Kidney (tissue), 14 donors: ENCODE data around the gene ST3GAL3. TPM values are rescaled to one million over a fixed set of nuclear protein-coding genes. Genes with fewer than 3 reads are reported as not detected.

Experiments used
- DNase-seq, 5 donors: peaks; one replicate each; pipeline ENCODE4 v3.0.0-alpha.2; 2013 to 2020
- FAIRE-seq: peaks from 2 replicates; lab custom pipeline; 2012; peaks lifted over from hg19 to GRCh38; lab: Jason Lieb, UNC
- H3K27ac ChIP-seq, 2 donors: one replicate each; pipeline ENCODE4 v1.7.0; 2013; ENCODE audit warnings: low read depth in 2 of 2, low read length in 2 of 2, inconsistent platforms in 1 of 2
- H3K27me3 ChIP-seq: one replicate; pipeline ENCODE4 v1.7.1; 2013; ENCODE audit warnings: low read length, inconsistent platforms; ENCODE audit not compliant: control insufficient read depth, insufficient read depth
- H3K36me3 ChIP-seq, 3 donors: one replicate each; pipeline versions ENCODE4 v1.7.0 to v1.7.1; 2013; ENCODE audit warnings: low read length in 3 of 3, control low read depth in 1 of 3, inconsistent platforms in 1 of 3; ENCODE audit not compliant: insufficient read depth in 3 of 3, control insufficient read depth in 2 of 3
- H3K4me1 ChIP-seq, 3 donors: one replicate each; pipeline versions ENCODE4 v1.7.0 to v1.7.1; 2013; ENCODE audit warnings: low read length in 3 of 3, inconsistent platforms in 1 of 3, low read depth in 1 of 3; ENCODE audit not compliant: control insufficient read depth in 2 of 3, insufficient read depth in 2 of 3
- H3K4me3 ChIP-seq, 3 donors: one replicate each; pipeline versions ENCODE4 v1.7.0 to v1.8.1; 2013; ENCODE audit warnings: low read length in 3 of 3, control low read depth in 1 of 3, inconsistent platforms in 1 of 3
- H3K9ac ChIP-seq, 3 donors: one replicate each; pipeline versions ENCODE4 v1.7.0 to v1.7.1; 2013; ENCODE audit warnings: low read length in 3 of 3, control low read depth in 1 of 3, inconsistent platforms in 1 of 3
- H3K9me3 ChIP-seq, 3 donors: one replicate each; pipeline versions ENCODE4 v1.7.0 to v1.7.1; 2013; ENCODE audit warnings: low read length in 3 of 3, control low read depth in 1 of 3, inconsistent platforms in 1 of 3; ENCODE audit not compliant: control insufficient read depth in 2 of 3, insufficient read depth in 1 of 3
- intact Hi-C: fragments of 100-400 bp; cut with DNase I; formaldehyde crosslinking; loops from one replicate; pipeline ENCODE4 v1.11.1; 2022
- polyA plus RNA-seq: library from polyadenylated mRNA; stranded (reverse); fragments of 350-450 nt; fragmentation: Illumina TruSeq; extraction: RNeasy Lipid Tissue Mini Kit (QIAGEN cat#74804); gene quantifications from one replicate; pipeline ENCODE4 v1.2.3, GENCODE V29; 2014; ENCODE audit warnings: low read depth, low replicate concordance; ENCODE audit not compliant: insufficient read depth
- total RNA-seq: library from RNA; stranded (reverse); fragmentation: NEBNext Ultra II Directional; extraction: Animal tissue kit (Norgen Biotek cat#: 25700); gene quantifications from one replicate; pipeline ENCODE4 v1.2.1, GENCODE V29; 2021
- TF ChIP-seq, protein P1 (sequence below): IDR thresholded peaks from 3 replicates; pipeline ENCODE4 v1.5.1; 2012; ENCODE audit warnings: mild to moderate bottlenecking, moderate library complexity, borderline replicate concordance; ENCODE audit not compliant: insufficient read depth; ENCODE audit errors: extremely low read depth
- donor health status: control.
- donor health status: control.
- donor health status: control.
- donor health status: control.
- donor health status: control.
- donor health status: DM: yes; HTN: yes; CAD: no.
- donor health status: Normal renal cell carcinoma (clear cell type).

Gene ST3GAL3
- total and polyA plus RNA-seq, 2 donors from 2014 or later: 15.3 to 21.3 TPM

DNA sequence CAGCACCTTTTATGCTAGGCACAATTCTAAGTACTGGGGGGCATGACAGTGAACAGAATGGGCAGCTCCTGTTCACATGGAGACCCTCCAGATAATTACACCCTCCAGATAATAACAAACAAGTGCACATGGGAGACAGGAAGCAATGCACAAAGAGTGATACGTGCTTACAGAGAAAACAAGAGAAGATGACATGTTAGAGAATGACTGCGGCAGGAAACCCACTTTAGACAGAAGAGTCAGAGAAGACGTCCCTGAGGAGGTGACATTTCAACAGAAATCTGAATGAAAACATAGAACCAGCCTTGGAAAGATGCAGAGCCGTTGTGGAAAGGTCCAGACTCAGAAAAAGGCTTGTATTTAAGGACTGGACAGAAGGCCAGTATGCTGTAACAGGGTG lies 171.5 kb downstream of the ST3GAL3 start:
- no peak for FAIRE-seq
- Histone ChIP-seq H3K27ac (no peak overlapping the region), H3K36me3 (no peaks in the 10 kb centered on the region), H3K4me1 (no peaks in the 10 kb centered on the region), H3K9ac (no peak overlapping the region), H3K9me3 (no peaks in the 10 kb centered on the region), H3K27me3 (no peaks in the 10 kb centered on the region), H3K4me3 (no peak overlapping the region)
- DNase-seq: no peak
- intact Hi-C loops: no loop called here
- TF ChIP-seq, protein P1, sequence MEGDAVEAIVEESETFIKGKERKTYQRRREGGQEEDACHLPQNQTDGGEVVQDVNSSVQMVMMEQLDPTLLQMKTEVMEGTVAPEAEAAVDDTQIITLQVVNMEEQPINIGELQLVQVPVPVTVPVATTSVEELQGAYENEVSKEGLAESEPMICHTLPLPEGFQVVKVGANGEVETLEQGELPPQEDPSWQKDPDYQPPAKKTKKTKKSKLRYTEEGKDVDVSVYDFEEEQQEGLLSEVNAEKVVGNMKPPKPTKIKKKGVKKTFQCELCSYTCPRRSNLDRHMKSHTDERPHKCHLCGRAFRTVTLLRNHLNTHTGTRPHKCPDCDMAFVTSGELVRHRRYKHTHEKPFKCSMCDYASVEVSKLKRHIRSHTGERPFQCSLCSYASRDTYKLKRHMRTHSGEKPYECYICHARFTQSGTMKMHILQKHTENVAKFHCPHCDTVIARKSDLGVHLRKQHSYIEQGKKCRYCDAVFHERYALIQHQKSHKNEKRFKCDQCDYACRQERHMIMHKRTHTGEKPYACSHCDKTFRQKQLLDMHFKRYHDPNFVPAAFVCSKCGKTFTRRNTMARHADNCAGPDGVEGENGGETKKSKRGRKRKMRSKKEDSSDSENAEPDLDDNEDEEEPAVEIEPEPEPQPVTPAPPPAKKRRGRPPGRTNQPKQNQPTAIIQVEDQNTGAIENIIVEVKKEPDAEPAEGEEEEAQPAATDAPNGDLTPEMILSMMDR: no peak

DNA sequence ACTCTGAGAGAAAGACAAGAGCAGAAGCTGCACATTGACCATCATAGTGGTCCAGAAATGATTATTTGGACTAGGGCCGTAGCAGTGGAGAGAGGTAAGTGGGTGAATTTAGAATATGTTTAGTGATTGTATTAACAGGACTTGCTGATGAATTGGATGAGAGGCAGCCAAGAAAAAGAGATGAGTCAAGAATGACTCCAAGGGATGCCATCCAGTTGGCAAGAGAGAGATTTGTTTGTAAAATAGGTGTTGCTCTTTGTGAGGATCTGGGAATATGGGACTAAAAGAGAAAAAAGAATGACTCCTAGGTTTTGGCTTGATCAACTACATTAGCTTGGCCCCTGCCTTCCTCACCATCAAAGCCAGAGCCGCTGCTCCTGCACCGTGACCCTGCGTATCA lies 172.1 kb downstream of the ST3GAL3 start:
- Histone ChIP-seq H3K9me3 (no peaks in the 10 kb centered on the region), H3K4me3 (no peak overlapping the region), H3K4me1 (no peaks in the 10 kb centered on the region), H3K36me3 (no peaks in the 10 kb centered on the region), H3K27me3 (no peaks in the 10 kb centered on the region), H3K9ac (no peak overlapping the region), H3K27ac (no peak overlapping the region)
- intact Hi-C loops: no loop called here
- FAIRE-seq: no peak
- no peak for DNase-seq
- TF ChIP-seq, protein P1: no peak

DNA sequence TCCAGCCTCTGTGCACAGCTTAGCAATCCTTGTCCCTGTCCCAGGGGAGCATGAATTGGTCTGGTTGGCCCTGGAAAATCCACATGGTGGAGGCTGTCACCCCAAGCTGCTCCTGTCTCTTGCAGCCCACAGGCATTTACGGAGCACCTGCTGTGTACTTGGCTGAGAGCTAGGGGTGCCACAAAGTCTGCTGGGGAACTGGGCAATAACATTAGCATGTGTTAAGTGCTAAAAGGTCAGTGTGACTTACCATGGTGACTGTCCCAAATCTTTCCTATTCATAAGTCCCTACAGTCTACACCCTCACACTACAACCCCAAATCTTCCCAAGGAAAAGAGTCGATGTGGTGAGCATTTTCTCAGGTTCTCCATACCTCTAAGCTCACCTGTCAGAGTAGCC lies 172.7 kb downstream of the ST3GAL3 start:
- Histone ChIP-seq H3K9ac (no peak overlapping the region), H3K36me3 (no peaks in the 10 kb centered on the region), H3K27ac (no peak overlapping the region), H3K27me3 (no peaks in the 10 kb centered on the region), H3K4me1 (no peaks in the 10 kb centered on the region), H3K9me3 (no peaks in the 10 kb centered on the region), H3K4me3 (no peak overlapping the region)
- no peak for DNase-seq
- TF ChIP-seq, protein P1: no peak
- intact Hi-C loops: no loop called here
- no peak for FAIRE-seq

DNA sequence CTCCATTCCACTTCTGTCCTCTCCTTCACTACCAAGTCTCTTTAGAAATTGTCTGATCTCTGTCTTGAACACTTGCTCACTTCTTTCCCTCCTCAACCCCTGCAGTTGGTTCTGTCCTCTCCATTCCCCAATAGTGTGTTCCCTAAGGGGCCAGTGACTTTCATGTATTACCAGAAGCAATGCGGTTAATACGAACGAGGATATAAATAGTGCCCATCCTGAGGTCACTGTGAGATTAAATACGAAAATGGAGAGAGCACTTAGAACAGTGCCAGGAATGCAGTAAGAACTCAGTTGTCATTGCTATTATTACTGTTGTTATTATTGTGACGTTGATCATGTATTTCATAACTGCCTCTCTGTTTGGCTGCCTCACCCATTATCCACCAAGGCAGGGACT lies 173.3 kb downstream of the ST3GAL3 start:
- H3K27ac ChIP-seq: no peak overlapping the region
- no peak for FAIRE-seq
- TF ChIP-seq, protein P1: no peak
- H3K4me1 ChIP-seq: no peaks in the 10 kb centered on the region
- H3K27me3 ChIP-seq: no peaks in the 10 kb centered on the region
- no peak overlapping the region for H3K4me3 ChIP-seq
- no peaks in the 10 kb centered on the region for H3K9me3 ChIP-seq
- H3K36me3 ChIP-seq: no peaks in the 10 kb centered on the region
- H3K9ac ChIP-seq: no peak overlapping the region
- intact Hi-C loops: no loop called here
- no peak for DNase-seq
